Psoas muscle (tissue), 8 donors: ENCODE results near the gene CSNK1G1. TPM values are rescaled to one million over a fixed set of nuclear protein-coding genes. Genes with fewer than 3 reads are reported as not detected.
A peak's percentile ranks its signal among the peaks of the same experiment; 100 is the strongest.

Experiments
- ATAC-seq, 4 donors: fragments of 200-7000 bp; cut with Tn5 transposase; one replicate each; pipeline ENCODE4 v1.9.1; 2020; ENCODE audit warnings: moderate library complexity in 3 of 4, mild to moderate bottlenecking in 2 of 4
- DNase-seq, 2 donors: peaks; one replicate each; pipeline ENCODE4 v3.0.0-alpha.2; 2020
- H3K27ac ChIP-seq: fragments of 200-600 bp; one replicate; pipeline ENCODE4 v1.8.0; 2022
- H3K27me3 ChIP-seq, 3 donors: fragments of 200-600 bp in 1 of 3; one replicate each; pipeline versions ENCODE4 v1.6.1 to v1.8.0; 2013 to 2022; ENCODE audit warnings: low read length in 2 of 3, mild to moderate bottlenecking in 2 of 3, moderate library complexity in 1 of 3; ENCODE audit not compliant: insufficient read depth in 3 of 3
- H3K36me3 ChIP-seq, 2 donors: fragments of 200-600 bp in 1 of 2; one replicate each; pipeline versions ENCODE4 v1.6.1 to v1.8.0; 2013 to 2022; ENCODE audit warnings: low read depth in 1 of 2, mild to moderate bottlenecking in 1 of 2, moderate library complexity in 1 of 2; ENCODE audit not compliant: insufficient read depth in 1 of 2
- H3K4me1 ChIP-seq: fragments of 200-600 bp; one replicate; pipeline ENCODE4 v1.8.0; 2022
- H3K4me3 ChIP-seq: fragments of 200-600 bp; one replicate; pipeline ENCODE4 v1.8.0; 2022; ENCODE audit warnings: mild to moderate bottlenecking
- H3K9me3 ChIP-seq: fragments of 200-600 bp; one replicate; pipeline ENCODE4 v1.8.0; 2022
- CTCF ChIP-seq: fragments of 200-600 bp; IDR thresholded peaks from one replicate; pipeline ENCODE4 v1.8.0; 2022; ENCODE audit warnings: antibody characterized with exemption
- WGBS, 3 donors: extraction: QIAGEN DNeasy Blood & Tissue Kit; methylation state at CpG; one replicate each; pipeline versions ENCODE4 v1.1.6 to v1.1.7; 2013; 5-methylcytosine and 5-hydroxymethylcytosine counted together
- intact Hi-C, 2 donors: fragments of 100-400 bp; cut with DNase I; formaldehyde crosslinking; loops; one replicate each; pipeline versions ENCODE4 v1.11.0 to v1.14.2; 2022
- polyA plus RNA-seq, 3 donors: library from polyadenylated mRNA; stranded (reverse); fragments of 200-250 nt; gene quantifications; one replicate each; pipeline ENCODE4 v1.2.3, GENCODE V29; 2013
- total RNA-seq, 4 donors: library from RNA; stranded (reverse); fragmentation: NEBNext Ultra II Directional in 2 of 4; extraction: Animal tissue kit (Norgen Biotek cat#: 25700) in 2 of 4; gene quantifications; one replicate each; pipeline versions ENCODE4 v1.2.1 to v1.2.4, GENCODE V29; 2021 to 2023
- donor health status: healthy with polysubstance abuse.
- donor health status: DM: no; HTN: no; CAD: no; lungs with moderate emphysema.
- donor health status: Bipolar disorder and iron deficiency.
- donor health status: healthy.
- donor health status: DM: yes; HTN: yes; CAD: no.
- donor health status: DM: no; HTN: no; CAD: no.
- donor health status: DM: no; HTN: no; CAD: no.
- donor health status: DM: yes; HTN: yes; CAD: no.

CSNK1G1 gene
- total and polyA plus RNA-seq, 7 donors, result 1.9 to 9.6 (median 7.1) TPM

GRCh38 chr15:64246364-64247189 is 109.4 kb downstream of the CSNK1G1 start:
- peak in 1 of 4 donors; percentile 40 for ATAC-seq
- intact Hi-C loops, result no loop called here
- H3K27ac ChIP-seq, result no peak overlapping the region

GRCh38 chr15:64245405-64245804 is 110.6 kb downstream of the CSNK1G1 start:
- H3K9me3 ChIP-seq, result no peaks in the 10 kb centered on the region
- TF ChIP-seq CTCF, result no peak
- ATAC-seq (no peak), DNase-seq (no peak)
- peaks cover 10% of the 10 kb centered on the region for H3K4me1 ChIP-seq
- WGBS, 3 donors, result 96 to 100% (median 97%) methylated on average over 4 of the region's 4 CpGs
- H3K27me3 ChIP-seq, result no peaks in the 10 kb centered on the region
- H3K4me3 ChIP-seq, result no peak overlapping the region
- intact Hi-C loops, result no loop called here
- H3K36me3 ChIP-seq, result peaks cover 0 to 2% of the 10 kb centered on the region in 2 donors
- no peak overlapping the region for H3K27ac ChIP-seq

More at GRCh38 chr15:64246364-64247189, 109.4 kb downstream of the CSNK1G1 start:
- no peak for TF ChIP-seq CTCF
- Histone ChIP-seq H3K9me3 (no peaks in the 10 kb centered on the region), H3K4me3 (no peak overlapping the region), H3K27me3 (no peaks in the 10 kb centered on the region), H3K4me1 (peaks cover 10% of the 10 kb centered on the region), H3K36me3 (peaks cover 0 to 3% of the 10 kb centered on the region in 2 donors)
- no peak for DNase-seq
- 78 to 82% (median 79%) methylated on average over 9 of the region's 9 CpGs for WGBS, 3 donors

GRCh38 chr15:64237677-64238076 is 118.3 kb downstream of the CSNK1G1 start:
- no peaks in the 10 kb centered on the region for H3K36me3 ChIP-seq
- intact Hi-C loops, result loop anchor here in 1 of 2 donors (2.0 kb wide), 1 partner anchor 713 kb away; no protein-coding TSS in a partner anchor
- DNase-seq, result no peak
- ATAC-seq, result no peak
- no peak overlapping the region for H3K4me3 ChIP-seq
- H3K9me3 ChIP-seq, result no peaks in the 10 kb centered on the region
- WGBS, 3 donors, result 65 to 73% (median 65%) methylated on average over 3 of the region's 3 CpGs
- no peak for TF ChIP-seq CTCF
- no peaks in the 10 kb centered on the region for H3K27me3 ChIP-seq
- no peaks in the 10 kb centered on the region for H3K4me1 ChIP-seq
- H3K27ac ChIP-seq, result no peak overlapping the region

GRCh38 chr15:64236156-64236894 is 119.6 kb downstream of the CSNK1G1 start:
- H3K9me3 ChIP-seq, result no peaks in the 10 kb centered on the region
- WGBS, 3 donors, result 79 to 91% (median 86%) methylated on average over 2 of the region's 2 CpGs
- intact Hi-C loops, result loop anchor here in 1 of 2 donors (2.0 kb wide), 1 partner anchor 714 kb away; no protein-coding TSS in a partner anchor
- TF ChIP-seq CTCF, result no peak
- DNase-seq (no peak), ATAC-seq (no peak)
- no peak overlapping the region for H3K4me3 ChIP-seq
- H3K4me1 ChIP-seq, result no peaks in the 10 kb centered on the region
- no peak overlapping the region for H3K27ac ChIP-seq
- H3K36me3 ChIP-seq, result no peaks in the 10 kb centered on the region
- no peaks in the 10 kb centered on the region for H3K27me3 ChIP-seq
